Erythroblast (primary cell): ENCODE data around the gene HDGFL2.

Experiments
- GATA1 ChIP-seq: IDR thresholded peaks from 2 replicates; pipeline ENCODE4 v1.6.1; 2011; ENCODE audit warnings: low read depth, mild to moderate bottlenecking, control low read depth, low read length, moderate library complexity
- POLR2A ChIP-seq: IDR thresholded peaks from 2 replicates; pipeline ENCODE4 v1.6.1; 2011; ENCODE audit warnings: mild to moderate bottlenecking, low read length

DNA sequence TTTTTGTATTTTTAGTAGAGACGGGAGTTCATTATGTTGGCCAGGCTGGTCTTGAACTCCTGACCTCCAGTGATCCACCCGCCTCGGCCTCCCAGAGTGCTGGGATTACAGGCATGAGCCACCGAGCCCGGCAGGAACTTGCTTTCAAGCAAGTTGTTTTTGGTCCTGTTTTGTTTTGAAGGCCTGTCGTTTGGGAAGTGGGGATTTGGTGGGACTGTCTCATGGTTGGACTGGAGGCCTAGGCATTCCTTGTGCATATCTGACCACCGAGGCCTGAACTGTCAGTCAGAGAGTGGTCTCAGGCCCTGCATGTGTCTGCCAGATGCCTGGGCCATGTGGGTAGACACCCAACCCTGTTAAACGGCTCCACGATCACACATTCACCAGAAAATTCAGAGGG is 40.8 kb upstream of the HDGFL2 start:
- TF ChIP-seq POLR2A (no peak), GATA1 (no peak)
